Measurements from ENCODE around the gene ABCA1.

ABCA1 gene

GRCh38 chr9:104747565-104748358, 180.2 kb downstream of the ABCA1 start, which contains the start of gene NIPSNAP3A:
TSS of gene NIPSNAP3A (plus strand) at chr9:104747683. CDS start at chr9:104747793, 110 bp downstream.
- peak; percentile 71 for DNase-seq

GRCh38 chr9:104747245-104747564, 180.8 kb downstream of the ABCA1 start:
- no peak for DNase-seq

GRCh38 chr9:104746798-104747197, 181.2 kb downstream of the ABCA1 start:
- DNase-seq = no peak

GRCh38 chr9:104746285-104746684, 181.7 kb downstream of the ABCA1 start:
- no peak for DNase-seq

- no peak for DNase-seq
Observed at GRCh38 chr9:104745852-104746251, 182.1 kb downstream of the ABCA1 start.

GRCh38 chr9:104743376-104743985, 184.5 kb downstream of the ABCA1 start:
- peak; percentile 28 for DNase-seq

GRCh38 chr9:104740621-104741020, 187.3 kb downstream of the ABCA1 start:
- peak; percentile 47 for DNase-seq

- no peak for DNase-seq
Observed at GRCh38 chr9:104738452-104738851, 189.5 kb downstream of the ABCA1 start.
